ENCODE results near the gene PMF1.

DNA sequence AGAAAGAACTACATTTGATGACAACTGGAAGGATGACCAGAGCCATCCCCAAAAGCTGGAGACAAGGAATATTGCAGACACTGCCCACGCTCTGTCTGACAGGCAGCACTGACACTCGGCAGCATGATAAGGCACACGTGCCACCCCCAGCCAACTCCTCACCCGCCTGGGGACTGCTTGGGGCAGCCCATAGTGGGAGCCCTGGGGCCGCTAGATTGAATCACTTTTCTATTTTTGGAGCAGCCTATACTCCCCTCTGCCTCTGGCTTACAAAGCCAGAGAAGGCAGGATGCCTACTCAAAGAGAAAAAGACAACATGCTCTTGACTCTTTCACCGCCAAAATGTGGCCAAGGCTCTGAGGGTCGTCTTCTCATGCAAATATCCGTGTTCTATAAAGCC, 68.5 kb downstream of the PMF1 start:
- TF ChIP-seq, protein P1, sequence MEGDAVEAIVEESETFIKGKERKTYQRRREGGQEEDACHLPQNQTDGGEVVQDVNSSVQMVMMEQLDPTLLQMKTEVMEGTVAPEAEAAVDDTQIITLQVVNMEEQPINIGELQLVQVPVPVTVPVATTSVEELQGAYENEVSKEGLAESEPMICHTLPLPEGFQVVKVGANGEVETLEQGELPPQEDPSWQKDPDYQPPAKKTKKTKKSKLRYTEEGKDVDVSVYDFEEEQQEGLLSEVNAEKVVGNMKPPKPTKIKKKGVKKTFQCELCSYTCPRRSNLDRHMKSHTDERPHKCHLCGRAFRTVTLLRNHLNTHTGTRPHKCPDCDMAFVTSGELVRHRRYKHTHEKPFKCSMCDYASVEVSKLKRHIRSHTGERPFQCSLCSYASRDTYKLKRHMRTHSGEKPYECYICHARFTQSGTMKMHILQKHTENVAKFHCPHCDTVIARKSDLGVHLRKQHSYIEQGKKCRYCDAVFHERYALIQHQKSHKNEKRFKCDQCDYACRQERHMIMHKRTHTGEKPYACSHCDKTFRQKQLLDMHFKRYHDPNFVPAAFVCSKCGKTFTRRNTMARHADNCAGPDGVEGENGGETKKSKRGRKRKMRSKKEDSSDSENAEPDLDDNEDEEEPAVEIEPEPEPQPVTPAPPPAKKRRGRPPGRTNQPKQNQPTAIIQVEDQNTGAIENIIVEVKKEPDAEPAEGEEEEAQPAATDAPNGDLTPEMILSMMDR (IDR thresholded peaks at IDR 0.05), result no peak
- TF ChIP-seq POLR2AphosphoS5 (IDR thresholded peaks at IDR 0.05), result no peak

Measured in breast epithelium (tissue), 3 donors.